ENCODE data around the gene HCN1.
"Not testable (repeated sequence)": the region's sequence is repeated elsewhere in the genome, so short reads cannot be mapped to it uniquely, and the experiment has no call there.

Gene HCN1

DNA sequence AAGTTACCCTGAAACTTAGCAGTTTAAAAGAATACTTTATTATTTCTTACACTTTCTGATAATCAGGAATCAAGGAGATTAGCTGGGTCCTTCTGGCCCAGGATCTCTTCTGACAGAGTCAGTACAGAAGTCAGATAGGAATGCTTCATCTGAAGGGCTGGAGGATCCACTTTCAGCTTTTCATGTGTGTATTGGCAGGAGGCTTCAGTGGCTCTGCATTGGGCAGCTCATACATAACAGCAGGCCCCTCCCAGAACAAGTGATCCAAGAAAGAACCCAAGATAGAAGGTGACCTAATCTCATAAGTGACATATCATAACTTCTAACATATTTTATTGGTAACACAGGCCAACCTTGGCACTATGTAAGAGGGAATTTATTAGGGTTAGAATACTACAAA lies 258.4 kb downstream of the HCN1 start:
- DNase-seq (ENCODE audit: low read depth in 2 of 3, low spot score in 2 of 3), result no peak

DNA sequence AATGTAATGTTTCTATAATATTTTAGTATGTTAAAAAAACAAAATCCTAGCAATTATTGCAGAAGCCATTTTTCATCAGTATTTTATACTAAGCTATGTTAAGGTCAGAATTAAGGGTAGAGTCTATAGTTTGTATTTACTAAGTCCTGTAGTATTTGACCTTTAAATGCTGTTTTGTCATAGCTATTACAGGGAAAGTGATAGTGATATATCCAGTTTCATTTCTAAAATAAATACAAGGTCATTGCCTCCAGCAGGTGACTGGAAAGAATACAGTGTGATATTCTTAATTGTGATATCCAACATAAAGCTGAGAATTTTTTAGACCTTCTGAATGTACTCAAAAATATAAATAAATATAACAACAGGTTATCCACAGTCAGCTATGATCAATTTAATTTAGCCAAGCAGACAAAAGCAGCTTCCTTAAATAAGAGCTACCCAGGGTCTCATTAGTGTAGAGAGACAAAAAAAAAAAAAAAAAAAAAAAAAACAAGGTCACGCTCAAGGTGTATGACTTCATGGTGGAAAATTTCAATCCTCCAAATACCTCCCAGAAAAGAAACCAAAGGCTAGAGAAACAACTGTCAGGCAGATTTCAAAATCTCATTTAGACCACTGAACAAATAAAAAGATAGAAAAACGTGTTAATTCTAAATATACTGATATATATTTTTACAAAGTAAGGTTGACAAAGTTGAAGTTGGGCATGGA lies 278.7 kb downstream of the HCN1 start:
- no peak for DNase-seq (ENCODE audit: low read depth in 2 of 3, low spot score in 2 of 3)

- DNase-seq (ENCODE audit: low read depth in 2 of 3, low spot score in 2 of 3), result no peak
Measured at GRCh38 chr5:45414620-45415573, 281.3 kb downstream of the HCN1 start.

GRCh38 chr5:45411971-45412612 lies 284.1 kb downstream of the HCN1 start:
- no peak for DNase-seq (ENCODE audit: low read depth in 2 of 3, low spot score in 2 of 3)

DNA sequence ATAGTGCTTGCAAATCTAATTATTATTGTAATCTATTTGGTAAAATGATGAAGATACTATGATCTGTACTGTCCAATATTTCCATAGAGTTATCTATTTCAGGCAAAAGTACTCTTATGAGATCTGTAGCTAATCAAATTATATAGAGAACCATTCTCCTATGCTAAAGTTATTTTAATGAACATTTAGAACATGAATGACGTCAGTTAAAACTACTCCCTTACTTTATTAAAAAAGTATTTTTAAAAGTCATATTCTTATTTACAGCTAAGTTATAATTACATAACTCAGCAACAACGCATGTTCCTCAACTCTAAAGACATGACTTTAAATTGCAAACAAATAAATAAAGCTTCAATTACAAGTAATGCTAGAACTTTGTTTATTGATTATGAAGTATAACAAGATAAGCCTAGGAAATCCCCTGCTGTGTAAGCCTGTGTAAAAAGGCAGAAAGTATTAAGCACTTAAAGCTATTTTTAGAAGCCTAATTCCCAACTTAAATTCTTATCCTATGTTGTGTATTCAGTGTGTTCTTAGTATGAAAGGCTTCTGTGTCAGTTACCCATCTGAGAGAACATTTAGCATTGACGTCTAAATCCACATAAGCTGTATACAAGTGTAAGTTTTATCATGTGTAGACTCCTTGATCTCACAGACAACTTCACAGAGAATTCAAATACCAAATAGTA lies 285.7 kb downstream of the HCN1 start:
- no peak for DNase-seq (ENCODE audit: low read depth in 2 of 3, low spot score in 2 of 3)

GRCh38 chr5:45408067-45408466 lies 288.1 kb downstream of the HCN1 start:
- DNase-seq (ENCODE audit: low read depth in 2 of 3, low spot score in 2 of 3), result no peak

- DNase-seq (ENCODE audit: low read depth in 2 of 3, low spot score in 2 of 3), result no peak
Measured at GRCh38 chr5:45402804-45403455, 293.2 kb downstream of the HCN1 start.

DNA sequence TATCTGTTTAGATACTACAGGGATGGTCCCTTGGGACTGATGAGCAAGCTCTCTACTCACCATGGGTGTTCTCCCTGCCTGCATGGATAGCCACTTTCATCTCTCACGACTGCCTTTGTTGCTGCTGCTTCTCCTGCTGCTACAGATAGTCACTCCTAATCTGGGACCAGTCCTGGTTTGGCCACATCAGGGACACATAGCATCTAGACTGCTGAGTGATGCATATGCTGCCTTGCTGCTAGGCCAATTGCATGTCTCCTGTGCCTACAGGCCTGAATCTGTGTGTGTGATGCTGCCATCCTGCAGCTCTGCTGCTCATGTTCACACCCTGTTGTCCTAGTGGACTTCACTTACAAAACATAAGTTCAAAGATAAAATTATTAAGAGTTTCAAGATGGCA lies 297.1 kb downstream of the HCN1 start:
- DNase-seq (ENCODE audit: low read depth in 2 of 3, low spot score in 2 of 3), result no peak

- DNase-seq (ENCODE audit: low read depth in 2 of 3, low spot score in 2 of 3), result no peak
Measured at GRCh38 chr5:45385321-45386058, 310.7 kb downstream of the HCN1 start.

- DNase-seq (ENCODE audit: low read depth in 2 of 3, low spot score in 2 of 3), result no peak
Measured at GRCh38 chr5:45383985-45384384, 312.2 kb downstream of the HCN1 start.

GRCh38 chr5:45382583-45382982 lies 313.6 kb downstream of the HCN1 start:
- no peak for DNase-seq (ENCODE audit: low read depth in 2 of 3, low spot score in 2 of 3)

GRCh38 chr5:45376417-45376816 lies 319.8 kb downstream of the HCN1 start:
- no peak for DNase-seq (ENCODE audit: low read depth in 2 of 3, low spot score in 2 of 3)

GRCh38 chr5:45372629-45373028 lies 323.6 kb downstream of the HCN1 start:
- DNase-seq (ENCODE audit: low read depth in 2 of 3, low spot score in 2 of 3), result no peak

DNA sequence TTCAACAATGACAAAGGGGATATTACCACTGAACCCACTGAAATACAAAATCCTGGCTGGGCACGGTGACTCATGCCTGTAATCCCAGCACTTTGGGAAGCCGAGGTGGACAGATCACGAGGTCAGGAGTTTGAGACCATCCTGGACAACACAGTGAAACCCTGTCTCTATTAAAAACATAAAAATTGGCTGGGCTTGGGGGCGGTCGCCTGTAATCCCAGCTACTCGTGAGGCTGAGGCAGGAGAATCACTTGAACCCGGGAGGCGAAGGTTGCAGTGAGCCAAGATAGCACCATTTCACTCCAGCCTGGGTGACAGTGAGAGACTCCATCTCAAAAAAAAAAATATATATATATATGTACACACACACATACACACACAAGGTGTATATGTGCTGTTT lies 324.8 kb downstream of the HCN1 start:
- DNase-seq (ENCODE audit: low read depth in 2 of 3, low spot score in 2 of 3), result not testable (repeated sequence)

GRCh38 chr5:45355189-45355992 lies 340.8 kb downstream of the HCN1 start:
- DNase-seq (ENCODE audit: low read depth in 2 of 3, low spot score in 2 of 3), result no peak

DNA sequence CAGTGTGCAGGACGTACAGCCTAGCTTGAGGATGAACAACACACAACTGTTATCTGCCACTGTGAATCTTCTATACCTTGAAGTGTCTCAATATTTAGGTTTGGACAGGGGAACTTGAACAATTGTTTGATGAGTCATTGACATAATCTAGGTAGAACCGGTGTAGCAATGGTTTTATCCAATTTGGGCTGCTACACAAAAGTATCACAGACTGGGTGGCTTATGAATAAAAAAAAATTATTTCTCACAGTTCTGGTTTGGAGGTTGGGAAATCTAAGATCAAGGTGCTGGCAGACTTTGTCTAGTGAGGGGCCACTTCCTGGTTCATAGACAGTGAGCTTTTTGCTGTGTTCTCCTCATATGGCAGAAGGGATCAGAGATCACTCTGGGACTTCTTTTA lies 359.7 kb downstream of the HCN1 start:
- no peak for DNase-seq (ENCODE audit: low read depth in 2 of 3, low spot score in 2 of 3)

DNA sequence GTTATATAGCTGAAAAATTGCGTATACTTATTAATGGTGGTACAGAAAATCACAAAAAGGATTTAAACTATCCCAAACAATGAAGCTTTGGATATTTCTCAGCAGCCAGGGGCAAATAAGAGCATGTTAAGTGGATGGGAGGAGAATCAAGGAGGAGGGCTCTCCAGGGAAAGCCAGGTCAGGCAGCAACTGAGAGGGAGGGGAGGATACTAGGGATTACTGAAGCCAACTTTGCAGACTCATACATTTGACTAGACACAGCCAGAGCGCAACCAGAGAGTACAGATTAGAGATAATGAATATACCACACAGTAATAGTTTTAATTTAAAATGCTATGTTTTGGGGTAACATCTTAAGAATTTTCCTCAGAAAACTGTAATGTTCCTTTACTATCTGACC lies 360.2 kb downstream of the HCN1 start:
- DNase-seq (ENCODE audit: low read depth in 2 of 3, low spot score in 2 of 3), result no peak

DNA sequence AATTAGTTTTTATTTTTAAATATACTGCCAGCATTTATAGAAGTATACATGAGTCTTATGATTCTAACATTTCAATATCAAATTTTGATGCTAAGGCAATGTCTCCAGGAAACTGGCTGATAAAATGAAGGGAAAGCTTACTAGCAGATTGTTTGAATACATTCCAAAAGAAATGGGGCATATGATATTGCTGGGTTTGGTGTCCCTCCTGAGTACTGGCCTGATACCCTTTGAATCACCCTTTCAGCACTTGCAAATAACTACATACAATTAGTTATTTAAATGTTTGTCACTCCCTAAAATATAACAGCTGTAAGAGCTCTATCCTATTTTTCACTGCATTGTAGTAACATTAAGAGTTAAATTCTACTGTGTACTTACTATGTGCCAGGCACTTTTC lies 360.8 kb downstream of the HCN1 start:
- no peak for DNase-seq (ENCODE audit: low read depth in 2 of 3, low spot score in 2 of 3)

DNA sequence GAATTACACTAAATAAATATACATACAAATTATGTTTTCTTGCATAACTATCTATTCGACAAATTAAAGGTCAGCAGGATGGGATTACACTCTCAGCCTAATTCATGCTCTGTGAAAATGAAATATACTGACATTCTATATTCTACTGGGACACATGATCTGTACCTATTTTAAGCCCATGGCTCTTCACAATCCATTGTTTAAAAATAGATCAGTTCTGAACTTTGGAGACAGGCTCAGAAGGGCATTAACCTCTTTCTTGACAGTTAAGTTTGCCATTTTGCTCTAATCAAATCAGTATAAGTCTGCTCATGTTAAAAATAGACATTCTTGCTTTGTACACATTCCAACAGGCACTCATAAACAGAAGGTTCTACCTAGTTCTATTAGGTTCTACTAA lies 361.2 kb downstream of the HCN1 start:
- DNase-seq (ENCODE audit: low read depth in 2 of 3, low spot score in 2 of 3), result no peak
